ENCODE data around the gene CCDC32. TPM values are rescaled to one million over a fixed set of nuclear protein-coding genes. Genes with fewer than 3 reads are reported as not detected.
A peak's percentile ranks its signal among the peaks of the same experiment; 100 is the strongest.

The CCDC32 gene
- total RNA-seq, 2 experiments from 2014 or later = 14.2 to 24.5 TPM

- CTCF ChIA-PET = interaction anchor here (0.8 to 1.8 kb wide), 6 partner anchors 10 to 334 kb away, joined by 3 to 11 read pairs (median 5); no protein-coding TSS in a partner anchor
Observed at GRCh38 chr15:40569129-40569953, 4.5 kb upstream of the CCDC32 start, which contains the start of gene RPUSD2. TSS of gene RPUSD2 (plus strand) at chr15:40569299. CDS start at chr15:40569338, 39 bp downstream.

GRCh38 chr15:40567111-40567510 is 2.3 kb upstream of the CCDC32 start:
- DNase-seq (no peak), ATAC-seq (no peak)
- H3K36me3 Mint-ChIP-seq (ENCODE audit: low read depth) = peaks cover 5% of the 10 kb centered on the region
- intact Hi-C loops (cut with DNase I, micrococcal nuclease) = loop anchor here (5.0 to 10.0 kb wide), 3 partner anchors 245 to 785 kb away; partner anchors contain the start of genes EIF2AK4 (in 1 of the 2), FSIP1 (in 1 of the 2) and INAFM2 (in 1 of the 2)
- no peaks in the 10 kb centered on the region for H3K27me3 Mint-ChIP-seq
- peaks cover 50% of the 10 kb centered on the region for H3K4me1 Mint-ChIP-seq
- H3K4me3 Mint-ChIP-seq = no peak overlapping the region
- ChIA-PET CTCF (no interaction called here), POLR2A (no interaction called here)
- H3K27ac Mint-ChIP-seq = no peak overlapping the region
- H3K9me3 Mint-ChIP-seq (ENCODE audit: low read depth) = no peaks in the 10 kb centered on the region

More at GRCh38 chr15:40569129-40569953, 4.5 kb upstream of the CCDC32 start, which contains the start of gene RPUSD2:
- peak within 1 kb of the TSS; percentile 96 for H3K4me3 Mint-ChIP-seq
- peak within 1 kb of the TSS; percentile 88 for H3K27ac Mint-ChIP-seq
- peaks cover 23% of the 10 kb centered on the region for H3K36me3 Mint-ChIP-seq (ENCODE audit: low read depth)
- H3K9me3 Mint-ChIP-seq (ENCODE audit: low read depth) = no peaks in the 10 kb centered on the region
- H3K27me3 Mint-ChIP-seq = no peaks in the 10 kb centered on the region
- ATAC-seq = peak; percentile 70
- peaks cover 40% of the 10 kb centered on the region for H3K4me1 Mint-ChIP-seq
- intact Hi-C loops (cut with DNase I, micrococcal nuclease) = loop anchor here (1.0 to 10.0 kb wide), 11 partner anchors 25 to 787 kb away; partner anchors contain the start of genes KNL1 (in 2 of the 2), BAHD1 (in 1 of the 2), DNAJC17 (in 1 of the 2) and EIF2AK4 (in 1 of the 2)
- POLR2A ChIA-PET = interaction anchor here (0.6 to 1.3 kb wide), 4 partner anchors 63 to 125 kb away, joined by 3 to 5 read pairs (median 4); partner anchors contain the start of gene RAD51
- DNase-seq = peak; percentile 96

- DNase-seq = peak; percentile 22
- intact Hi-C loops (cut with DNase I, micrococcal nuclease) = loop anchor here (1.0 to 10.0 kb wide), 11 partner anchors 28 to 783 kb away; partner anchors contain the start of genes BAHD1 (in 1 of the 2), DNAJC17 (in 1 of the 2), EIF2AK4 (in 1 of the 2) and FSIP1 (in 1 of the 2)
- no peaks in the 10 kb centered on the region for H3K9me3 Mint-ChIP-seq (ENCODE audit: low read depth)
Observed at GRCh38 chr15:40565333-40566238, 744 bp upstream of the CCDC32 start.

GRCh38 chr15:40563426-40563825 is 1.4 kb downstream of the CCDC32 start:
- no peaks in the 10 kb centered on the region for H3K27me3 Mint-ChIP-seq
- peaks cover 50% of the 10 kb centered on the region for H3K4me1 Mint-ChIP-seq
- CTCF ChIA-PET = interaction anchor here (3.0 kb wide), 1 partner anchor 24 kb away, joined by 6 read pairs; no protein-coding TSS in a partner anchor
- DNase-seq (no peak), ATAC-seq (no peak)
- H3K4me3 Mint-ChIP-seq = peak overlapping the region; percentile 96
- POLR2A ChIA-PET = no interaction called here
- no peaks in the 10 kb centered on the region for H3K9me3 Mint-ChIP-seq (ENCODE audit: low read depth)
- intact Hi-C loops (cut with DNase I, micrococcal nuclease) = loop anchor here in 1 of 2 experiments (10.0 kb wide), 1 partner anchor 629 kb away; the partner anchor contains the start of gene EIF2AK4
- peaks cover 15% of the 10 kb centered on the region for H3K36me3 Mint-ChIP-seq (ENCODE audit: low read depth)
- no peak overlapping the region for H3K27ac Mint-ChIP-seq

More at GRCh38 chr15:40565333-40566238, 744 bp upstream of the CCDC32 start:
- H3K4me1 Mint-ChIP-seq = peaks cover 45% of the 10 kb centered on the region
- H3K4me3 Mint-ChIP-seq = peak overlapping the region; percentile 96
- peaks cover 12% of the 10 kb centered on the region for H3K36me3 Mint-ChIP-seq (ENCODE audit: low read depth)
- ChIA-PET POLR2A (interaction anchor here (0.6 to 0.9 kb wide), 3 partner anchors 11 to 329 kb away, joined by 3 read pairs; partner anchors contain the start of gene VPS18), CTCF (interaction anchor here (0.8 to 3.0 kb wide), 8 partner anchors 8 to 292 kb away, joined by 3 to 13 read pairs (median 4); no protein-coding TSS in a partner anchor)
- no peaks in the 10 kb centered on the region for H3K27me3 Mint-ChIP-seq
- H3K27ac Mint-ChIP-seq = peak overlapping the region; percentile 93
- ATAC-seq = no peak

- no peak for DNase-seq
- CTCF ChIA-PET = no interaction called here
- peaks cover 50% of the 10 kb centered on the region for H3K4me1 Mint-ChIP-seq
- POLR2A ChIA-PET = no interaction called here
- intact Hi-C loops (cut with DNase I, micrococcal nuclease) = loop anchor here in 1 of 2 experiments (10.0 kb wide), 1 partner anchor 628 kb away; the partner anchor contains the start of gene EIF2AK4
- no peak overlapping the region for H3K27ac Mint-ChIP-seq
- H3K36me3 Mint-ChIP-seq (ENCODE audit: low read depth) = peaks cover 17% of the 10 kb centered on the region
- no peak for ATAC-seq
- no peak overlapping the region for H3K4me3 Mint-ChIP-seq
- H3K9me3 Mint-ChIP-seq (ENCODE audit: low read depth) = no peaks in the 10 kb centered on the region
- H3K27me3 Mint-ChIP-seq = no peaks in the 10 kb centered on the region
Observed at GRCh38 chr15:40562691-40563090, 2.2 kb downstream of the CCDC32 start.

GRCh38 chr15:40558952-40559742 is 5.7 kb downstream of the CCDC32 start:
- ATAC-seq (no peak), DNase-seq (no peak)
- intact Hi-C loops (cut with DNase I, micrococcal nuclease) = no loop called here
- H3K4me1 Mint-ChIP-seq = peaks cover 36% of the 10 kb centered on the region
- H3K27me3 Mint-ChIP-seq = no peaks in the 10 kb centered on the region
- H3K36me3 Mint-ChIP-seq (ENCODE audit: low read depth) = peaks cover 36% of the 10 kb centered on the region
- H3K4me3 Mint-ChIP-seq = no peak overlapping the region
- CTCF ChIA-PET = interaction anchor here (0.8 to 1.8 kb wide), 2 partner anchors 10 to 224 kb away, joined by 3 to 5 read pairs; no protein-coding TSS in a partner anchor
- no peak overlapping the region for H3K27ac Mint-ChIP-seq
- POLR2A ChIA-PET = no interaction called here
- H3K9me3 Mint-ChIP-seq (ENCODE audit: low read depth) = no peaks in the 10 kb centered on the region

GRCh38 chr15:40555876-40556275 is 9.0 kb downstream of the CCDC32 start:
- Mint-ChIP-seq H3K4me1 (peaks cover 17% of the 10 kb centered on the region), H3K9me3 (ENCODE audit: low read depth) (no peaks in the 10 kb centered on the region), H3K4me3 (no peak overlapping the region), H3K36me3 (ENCODE audit: low read depth) (peaks cover 40% of the 10 kb centered on the region), H3K27ac (no peak overlapping the region), H3K27me3 (no peaks in the 10 kb centered on the region)
- no peak for ATAC-seq
- DNase-seq = no peak
- intact Hi-C loops (cut with DNase I, micrococcal nuclease) = no loop called here
- ChIA-PET CTCF (no interaction called here), POLR2A (no interaction called here)

GRCh38 chr15:40554161-40554525 is 10.7 kb downstream of the CCDC32 start:
- ChIA-PET POLR2A (interaction anchor here (0.6 kb wide), 1 partner anchor 23 kb away, joined by 5 read pairs; no protein-coding TSS in a partner anchor), CTCF (interaction anchor here (0.6 to 1.2 kb wide), 2 partner anchors 19 to 203 kb away, joined by 3 read pairs; no protein-coding TSS in a partner anchor)
- intact Hi-C loops (cut with DNase I, micrococcal nuclease) = no loop called here
- peaks cover 8% of the 10 kb centered on the region for H3K4me1 Mint-ChIP-seq
- DNase-seq (no peak), ATAC-seq (no peak)
- no peaks in the 10 kb centered on the region for H3K27me3 Mint-ChIP-seq
- H3K36me3 Mint-ChIP-seq (ENCODE audit: low read depth) = peaks cover 45% of the 10 kb centered on the region
- H3K9me3 Mint-ChIP-seq (ENCODE audit: low read depth) = no peaks in the 10 kb centered on the region
- H3K27ac Mint-ChIP-seq = no peak overlapping the region
- no peak overlapping the region for H3K4me3 Mint-ChIP-seq

- no peak overlapping the region for H3K27ac Mint-ChIP-seq
- no peak for ATAC-seq
- H3K27me3 Mint-ChIP-seq = no peaks in the 10 kb centered on the region
- H3K36me3 Mint-ChIP-seq (ENCODE audit: low read depth) = peaks cover 31% of the 10 kb centered on the region
- ChIA-PET CTCF (interaction anchor here (0.9 kb wide), 1 partner anchor 9 kb away, joined by 3 read pairs; no protein-coding TSS in a partner anchor), POLR2A (no interaction called here)
- no peaks in the 10 kb centered on the region for H3K4me1 Mint-ChIP-seq
- no peak overlapping the region for H3K4me3 Mint-ChIP-seq
- no peak for DNase-seq
- intact Hi-C loops (cut with DNase I, micrococcal nuclease) = no loop called here
- H3K9me3 Mint-ChIP-seq (ENCODE audit: low read depth) = no peaks in the 10 kb centered on the region
Observed at GRCh38 chr15:40550341-40551037, 14.4 kb downstream of the CCDC32 start.

- ChIA-PET CTCF (interaction anchor here (0.9 to 1.0 kb wide), 2 partner anchors 8 to 30 kb away, joined by 3 read pairs; no protein-coding TSS in a partner anchor), POLR2A (no interaction called here)
- peaks cover 26% of the 10 kb centered on the region for H3K36me3 Mint-ChIP-seq (ENCODE audit: low read depth)
- H3K27me3 Mint-ChIP-seq = no peaks in the 10 kb centered on the region
- intact Hi-C loops (cut with DNase I, micrococcal nuclease) = no loop called here
- H3K4me1 Mint-ChIP-seq = no peaks in the 10 kb centered on the region
- ATAC-seq (no peak), DNase-seq (no peak)
- no peak overlapping the region for H3K27ac Mint-ChIP-seq
- H3K9me3 Mint-ChIP-seq (ENCODE audit: low read depth) = no peaks in the 10 kb centered on the region
- no peak overlapping the region for H3K4me3 Mint-ChIP-seq
Observed at GRCh38 chr15:40549894-40550293, 14.9 kb downstream of the CCDC32 start.
